DMS153 (cell line): ENCODE data around the gene ERBB2.
"Not testable (repeated sequence)": the region's sequence is repeated elsewhere in the genome, so short reads cannot be mapped to it uniquely, and the experiment has no call there.

Experiments
- DNase-seq: peaks from one replicate; lab custom pipeline; 2025; lab: John Stamatoyannopoulos, UW

ERBB2 gene

GRCh38 chr17:39725923-39726322, 26.1 kb downstream of the ERBB2 start:
- DNase-seq: not testable (repeated sequence)

DNA sequence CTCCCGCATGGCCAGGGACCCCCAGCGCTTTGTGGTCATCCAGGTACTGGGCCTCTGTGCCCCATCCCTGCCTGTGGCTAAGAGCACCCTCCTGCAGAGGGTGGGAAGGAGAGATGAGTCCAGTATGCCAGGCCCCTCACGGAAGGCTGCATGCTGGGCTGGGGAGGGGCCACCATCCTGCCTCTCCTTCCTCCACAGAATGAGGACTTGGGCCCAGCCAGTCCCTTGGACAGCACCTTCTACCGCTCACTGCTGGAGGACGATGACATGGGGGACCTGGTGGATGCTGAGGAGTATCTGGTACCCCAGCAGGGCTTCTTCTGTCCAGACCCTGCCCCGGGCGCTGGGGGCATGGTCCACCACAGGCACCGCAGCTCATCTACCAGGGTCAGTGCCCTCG, 26.8 kb downstream of the ERBB2 start:
- DNase-seq: no peak

DNA sequence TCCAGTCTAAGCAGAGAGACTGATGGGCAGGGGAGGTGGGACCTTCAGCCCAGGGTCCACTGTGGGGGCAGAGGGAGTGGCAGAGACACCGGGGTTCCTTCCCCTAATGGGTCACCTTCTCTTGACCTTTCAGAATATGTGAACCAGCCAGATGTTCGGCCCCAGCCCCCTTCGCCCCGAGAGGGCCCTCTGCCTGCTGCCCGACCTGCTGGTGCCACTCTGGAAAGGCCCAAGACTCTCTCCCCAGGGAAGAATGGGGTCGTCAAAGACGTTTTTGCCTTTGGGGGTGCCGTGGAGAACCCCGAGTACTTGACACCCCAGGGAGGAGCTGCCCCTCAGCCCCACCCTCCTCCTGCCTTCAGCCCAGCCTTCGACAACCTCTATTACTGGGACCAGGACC, 27.7 kb downstream of the ERBB2 start:
- no peak for DNase-seq

- DNase-seq: no peak
Observed at GRCh38 chr17:39729280-39729851, 29.5 kb downstream of the ERBB2 start.

DNA sequence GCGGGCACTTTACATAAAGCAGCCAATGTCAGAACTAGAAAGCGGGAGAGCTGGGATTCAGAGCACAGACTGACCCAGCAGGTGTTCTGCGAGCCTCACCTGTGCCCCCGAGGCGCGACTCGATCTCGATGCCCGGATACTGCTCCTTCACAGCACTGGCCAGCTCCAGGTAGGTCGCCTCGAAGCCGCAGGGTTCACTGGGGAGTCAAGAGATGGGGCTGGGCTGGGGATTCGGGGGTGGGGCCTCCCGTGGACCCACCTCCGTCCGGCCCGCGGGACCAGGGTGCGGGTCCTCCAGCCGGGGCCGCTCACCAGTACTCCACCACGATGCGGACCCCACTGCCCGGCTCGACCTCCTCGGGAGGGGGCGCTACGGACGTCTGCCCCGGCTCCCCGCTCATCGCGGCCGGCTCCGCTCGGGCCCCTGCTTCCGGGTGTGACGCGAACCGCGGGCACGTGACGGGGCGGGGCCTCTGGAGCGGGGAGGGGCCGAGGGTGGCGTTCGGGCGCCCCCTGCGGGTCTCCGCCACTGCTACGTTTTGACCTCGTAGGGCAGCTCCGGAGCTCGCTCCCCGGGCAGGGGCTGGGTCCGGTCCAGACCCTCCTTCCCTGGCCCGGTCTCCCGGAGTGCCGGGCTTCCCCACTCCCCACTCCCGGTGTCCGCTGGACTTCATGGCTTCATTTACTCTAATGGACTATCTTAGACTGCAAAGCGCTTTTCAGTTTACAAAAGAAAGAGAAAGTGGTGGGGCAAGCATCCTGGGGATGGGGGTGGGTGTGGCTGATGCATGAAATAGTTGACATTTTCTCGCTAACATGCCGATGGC, 30.4 kb downstream of the ERBB2 start, which contains the start of gene MIEN1:
Gene MIEN1, minus strand, starts transcription at position 438 of the 827 bp plus-strand sequence. Its CDS starts 37 bp downstream, at position 401.
- peak; percentile 64 for DNase-seq

DNA sequence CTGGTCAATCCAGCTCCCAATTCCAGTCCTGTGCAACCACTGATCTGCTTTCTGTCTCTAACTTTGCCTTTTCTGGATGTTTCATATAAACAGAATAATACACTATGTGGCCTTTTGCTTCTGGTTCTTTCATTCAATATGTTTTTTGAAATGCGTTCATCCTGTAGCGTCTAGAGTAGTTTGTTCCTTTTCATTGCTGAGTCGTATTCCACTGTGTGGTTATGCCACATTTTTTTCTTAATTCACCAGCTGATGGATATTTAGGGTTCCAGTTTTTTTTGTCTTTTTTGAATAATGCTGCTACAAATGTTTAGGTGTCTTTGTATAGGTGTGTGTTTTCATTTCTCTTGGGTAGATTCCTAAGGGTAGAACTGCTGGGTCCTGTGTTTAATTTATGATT, 32.7 kb downstream of the ERBB2 start:
- DNase-seq: no peak

DNA sequence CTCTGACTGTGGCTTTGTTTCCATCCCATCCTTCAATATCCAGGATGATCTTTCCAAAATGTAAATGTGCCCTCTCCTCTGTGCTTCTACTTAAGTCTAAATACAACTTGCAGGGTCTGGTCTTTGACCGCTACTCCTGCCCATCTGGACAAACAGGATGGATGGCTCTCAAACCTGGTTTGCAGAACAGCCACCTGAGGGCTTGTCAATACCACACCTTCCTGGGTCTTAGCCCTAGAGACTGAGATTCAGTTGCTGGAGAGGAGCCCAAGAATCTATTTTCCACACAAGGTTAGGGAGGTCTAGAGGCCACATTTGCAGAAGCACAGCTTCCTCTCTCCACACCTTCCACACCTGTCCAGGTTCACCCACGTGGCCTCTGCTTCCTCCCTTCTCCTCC, 36.0 kb downstream of the ERBB2 start:
- DNase-seq: no peak

- DNase-seq: no peak
Observed at GRCh38 chr17:39736319-39737165, 36.7 kb downstream of the ERBB2 start.

- no peak for DNase-seq
Observed at GRCh38 chr17:39737206-39737759, 37.4 kb downstream of the ERBB2 start.

DNA sequence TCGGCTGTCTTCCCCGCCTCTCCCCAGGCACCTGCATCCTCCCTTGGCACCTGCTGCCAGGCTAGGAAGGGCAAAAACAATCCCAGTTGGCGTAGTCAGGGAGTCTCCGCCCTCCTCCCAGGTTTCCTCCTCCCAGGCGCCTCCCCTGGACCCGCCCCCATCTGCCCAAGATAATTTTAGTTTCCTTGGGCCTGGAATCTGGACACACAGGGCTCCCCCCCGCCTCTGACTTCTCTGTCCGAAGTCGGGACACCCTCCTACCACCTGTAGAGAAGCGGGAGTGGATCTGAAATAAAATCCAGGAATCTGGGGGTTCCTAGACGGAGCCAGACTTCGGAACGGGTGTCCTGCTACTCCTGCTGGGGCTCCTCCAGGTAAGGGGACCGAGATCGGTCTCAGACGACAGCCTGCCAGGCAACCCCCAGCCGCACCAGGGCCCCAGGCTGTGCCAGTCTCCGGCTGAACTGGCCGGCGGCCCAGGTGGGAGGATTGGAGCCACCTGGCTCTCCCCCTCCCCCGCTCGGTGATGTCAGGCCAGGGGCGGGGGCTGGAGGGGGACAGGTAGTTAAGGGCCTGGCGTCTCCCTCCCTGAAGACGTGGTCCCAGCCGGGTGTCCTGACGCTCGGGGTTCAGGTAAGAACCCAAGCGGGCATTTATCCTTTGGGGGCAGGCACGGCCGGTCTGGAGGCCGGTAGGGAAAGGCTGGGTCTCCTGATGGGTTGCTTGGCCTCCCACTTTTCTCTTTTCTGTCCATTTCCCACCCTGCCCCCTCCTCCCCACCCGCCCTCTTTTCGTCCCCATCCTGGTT, 38.1 kb downstream of the ERBB2 start, which contains the start of gene GRB7:
Gene GRB7, plus strand, starts transcription at position 179 of the 808 bp plus-strand sequence. CDS start 4,364 bp downstream, outside the sequence.
- DNase-seq: peak; percentile 69

DNA sequence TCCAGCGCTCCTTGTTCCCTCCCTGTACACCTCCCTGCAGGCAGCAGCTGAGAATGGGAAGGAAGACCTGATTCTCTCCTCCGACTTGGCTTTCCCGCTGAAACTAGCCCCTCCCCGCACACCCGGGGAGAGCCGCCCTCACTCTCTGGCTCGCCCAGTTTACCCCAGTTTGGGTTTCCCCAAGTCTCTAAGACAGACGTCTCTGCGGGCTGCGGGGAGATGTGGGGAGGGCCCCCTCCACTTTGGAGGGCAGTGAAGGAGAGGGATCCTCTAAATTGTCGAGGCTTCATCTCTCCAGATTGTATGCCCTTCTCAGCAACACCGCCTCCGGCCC, 38.7 kb downstream of the ERBB2 start:
- DNase-seq: peak; percentile 28

GRCh38 chr17:39738983-39739884, 39.4 kb downstream of the ERBB2 start:
- peak; percentile 77 for DNase-seq

- DNase-seq: no peak
Observed at GRCh38 chr17:39739885-39740356, 40.1 kb downstream of the ERBB2 start.

GRCh38 chr17:39740357-39741111, 40.7 kb downstream of the ERBB2 start:
- peak; percentile 63 for DNase-seq

- no peak for DNase-seq
Observed at GRCh38 chr17:39742126-39742855, 42.4 kb downstream of the ERBB2 start.

DNA sequence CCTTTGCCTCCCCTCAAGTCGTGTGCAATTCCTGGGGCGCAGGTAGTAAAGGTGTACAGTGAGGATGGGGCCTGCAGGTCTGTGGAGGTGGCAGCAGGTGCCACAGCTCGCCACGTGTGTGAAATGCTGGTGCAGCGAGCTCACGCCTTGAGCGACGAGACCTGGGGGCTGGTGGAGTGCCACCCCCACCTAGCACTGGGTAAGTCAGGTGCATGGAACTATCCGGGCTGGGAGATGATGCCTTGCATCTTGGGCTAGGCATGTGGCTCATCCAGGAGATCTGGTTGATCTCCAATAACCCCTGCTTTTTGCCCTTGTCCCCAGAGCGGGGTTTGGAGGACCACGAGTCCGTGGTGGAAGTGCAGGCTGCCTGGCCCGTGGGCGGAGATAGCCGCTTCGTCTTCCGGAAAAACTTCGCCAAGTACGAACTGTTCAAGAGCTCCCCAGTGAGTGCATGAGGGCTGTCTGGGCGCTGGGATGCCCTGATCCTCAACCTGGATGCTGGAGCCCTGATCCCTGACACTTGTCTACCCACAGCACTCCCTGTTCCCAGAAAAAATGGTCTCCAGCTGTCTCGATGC, 43.1 kb downstream of the ERBB2 start:
- no peak for DNase-seq

- no peak for DNase-seq
Observed at GRCh38 chr17:39744075-39744835, 44.4 kb downstream of the ERBB2 start.

DNA sequence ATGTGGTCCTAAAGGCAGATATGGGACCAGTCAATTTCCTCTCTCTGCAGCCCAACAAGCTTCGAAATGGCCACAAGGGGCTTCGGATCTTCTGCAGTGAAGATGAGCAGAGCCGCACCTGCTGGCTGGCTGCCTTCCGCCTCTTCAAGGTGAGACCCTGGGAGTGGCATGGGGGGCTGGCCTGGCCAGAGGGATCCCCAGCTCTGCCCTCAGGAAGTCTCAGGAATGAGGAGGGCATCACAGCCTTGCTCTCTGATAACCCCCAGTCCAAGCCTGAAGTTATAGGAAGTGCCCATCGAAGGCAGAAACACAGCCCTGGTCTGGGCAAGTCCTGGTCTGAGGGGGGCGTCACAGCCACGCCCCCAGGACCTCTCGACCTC, 45.0 kb downstream of the ERBB2 start:
- DNase-seq: no peak
